ENCODE data around the gene SYNJ2.

SYNJ2 gene

DNA sequence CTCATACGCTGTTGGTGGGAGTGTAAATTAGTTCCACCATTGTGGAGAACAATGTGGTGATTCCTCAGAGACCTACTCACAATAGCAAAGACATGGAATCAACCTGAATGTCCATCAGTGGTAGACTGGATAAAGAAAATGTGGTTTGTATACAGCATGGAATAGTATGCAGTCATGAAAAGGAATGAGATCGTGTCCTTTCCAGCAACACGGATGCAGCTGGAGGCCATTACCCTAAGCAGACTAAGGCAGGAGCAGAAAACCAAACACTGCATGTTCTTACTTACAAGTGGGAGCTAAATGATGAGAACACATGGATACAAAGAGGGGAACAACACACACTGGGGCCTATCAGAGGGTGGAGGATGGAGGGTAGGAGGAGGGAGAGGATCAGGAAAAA is 54.6 kb downstream of the SYNJ2 start:
- no peaks in the 10 kb centered on the region for H3K27me3 ChIP-seq (ENCODE audit: insufficient read depth, low read length, poor library complexity)
- no peak overlapping the region for H3K4me3 ChIP-seq (ENCODE audit: low read depth in 1 of 2, low read length in 2 of 2)
- ATAC-seq (ENCODE audit: insufficient read depth, low read depth) (no peak), DNase-seq (no peak)
- 0 out of 2 replicates have a peak, but pooled peaks cover 6% of the 10 kb centered on the region for H3K4me1 ChIP-seq (ENCODE audit: insufficient read depth, low read length)
- TF ChIP-seq, protein P1, sequence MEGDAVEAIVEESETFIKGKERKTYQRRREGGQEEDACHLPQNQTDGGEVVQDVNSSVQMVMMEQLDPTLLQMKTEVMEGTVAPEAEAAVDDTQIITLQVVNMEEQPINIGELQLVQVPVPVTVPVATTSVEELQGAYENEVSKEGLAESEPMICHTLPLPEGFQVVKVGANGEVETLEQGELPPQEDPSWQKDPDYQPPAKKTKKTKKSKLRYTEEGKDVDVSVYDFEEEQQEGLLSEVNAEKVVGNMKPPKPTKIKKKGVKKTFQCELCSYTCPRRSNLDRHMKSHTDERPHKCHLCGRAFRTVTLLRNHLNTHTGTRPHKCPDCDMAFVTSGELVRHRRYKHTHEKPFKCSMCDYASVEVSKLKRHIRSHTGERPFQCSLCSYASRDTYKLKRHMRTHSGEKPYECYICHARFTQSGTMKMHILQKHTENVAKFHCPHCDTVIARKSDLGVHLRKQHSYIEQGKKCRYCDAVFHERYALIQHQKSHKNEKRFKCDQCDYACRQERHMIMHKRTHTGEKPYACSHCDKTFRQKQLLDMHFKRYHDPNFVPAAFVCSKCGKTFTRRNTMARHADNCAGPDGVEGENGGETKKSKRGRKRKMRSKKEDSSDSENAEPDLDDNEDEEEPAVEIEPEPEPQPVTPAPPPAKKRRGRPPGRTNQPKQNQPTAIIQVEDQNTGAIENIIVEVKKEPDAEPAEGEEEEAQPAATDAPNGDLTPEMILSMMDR (IDR thresholded peaks at IDR 0.05; ENCODE audit: borderline replicate concordance, extremely low read depth, low read length, poor library complexity, severe bottlenecking) = no peak
- no peak for TF ChIP-seq EZH2 (IDR thresholded peaks at IDR 0.05; ENCODE audit: borderline replicate concordance, low read depth, low read length, severe bottlenecking)
- H3K9ac ChIP-seq (ENCODE audit: low read depth, low read length) = no peak overlapping the region
- H3K27ac ChIP-seq (ENCODE audit: low read length) = no peak overlapping the region
- peaks cover 23% of the 10 kb centered on the region for H4K20me1 ChIP-seq (ENCODE audit: insufficient read depth, low read length)
- no peak overlapping the region for H3K4me2 ChIP-seq (ENCODE audit: insufficient read depth, low read length)
- H3K79me2 ChIP-seq (ENCODE audit: insufficient read depth, low read length) = no peaks in the 10 kb centered on the region
- H2AFZ ChIP-seq (ENCODE audit: low read depth, low read length) = no peak overlapping the region
- peaks cover 25% of the 10 kb centered on the region for H3K36me3 ChIP-seq (ENCODE audit: insufficient read depth, low read length)
- no peaks in the 10 kb centered on the region for H3K9me3 ChIP-seq (ENCODE audit: insufficient read depth, low read length, severe bottlenecking)

DNA sequence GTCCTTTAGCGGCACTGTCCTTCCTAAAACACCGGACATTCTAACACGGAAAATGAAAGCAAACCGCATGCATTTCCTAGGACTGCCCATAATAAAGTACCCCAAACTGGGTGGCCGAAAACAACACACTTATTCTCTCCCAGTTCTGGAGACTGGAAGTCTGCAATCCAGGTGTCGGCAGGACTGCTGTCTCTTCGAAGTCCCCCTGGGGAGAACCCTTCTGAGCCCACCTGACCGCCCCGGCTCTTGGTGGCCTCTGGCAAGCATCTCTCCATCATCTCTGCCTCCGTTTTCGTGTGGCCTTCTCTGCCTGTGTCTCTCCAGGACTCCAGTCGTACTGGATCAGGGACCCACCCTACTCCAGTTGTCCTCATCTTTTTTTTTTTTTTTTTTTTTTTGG is 55.4 kb downstream of the SYNJ2 start:
- Histone ChIP-seq H3K9me3 (ENCODE audit: insufficient read depth, low read length, severe bottlenecking) (no peaks in the 10 kb centered on the region), H3K27ac (ENCODE audit: low read length) (no peak overlapping the region), H2AFZ (ENCODE audit: low read depth, low read length) (no peak overlapping the region), H3K27me3 (ENCODE audit: insufficient read depth, low read length, poor library complexity) (no peaks in the 10 kb centered on the region), H4K20me1 (ENCODE audit: insufficient read depth, low read length) (peaks cover 20% of the 10 kb centered on the region), H3K4me3 (ENCODE audit: low read depth in 1 of 2, low read length in 2 of 2) (no peak overlapping the region), H3K4me2 (ENCODE audit: insufficient read depth, low read length) (no peak overlapping the region), H3K79me2 (ENCODE audit: insufficient read depth, low read length) (no peaks in the 10 kb centered on the region), H3K4me1 (ENCODE audit: insufficient read depth, low read length) (no peaks in the 10 kb centered on the region), H3K36me3 (ENCODE audit: insufficient read depth, low read length) (peaks cover 23% of the 10 kb centered on the region), H3K9ac (ENCODE audit: low read depth, low read length) (no peak overlapping the region)
- ATAC-seq (ENCODE audit: insufficient read depth, low read depth) (no peak), DNase-seq (no peak)
- TF ChIP-seq, protein P1 (IDR thresholded peaks at IDR 0.05; ENCODE audit: borderline replicate concordance, extremely low read depth, low read length, poor library complexity, severe bottlenecking) = no peak
- TF ChIP-seq EZH2 (IDR thresholded peaks at IDR 0.05; ENCODE audit: borderline replicate concordance, low read depth, low read length, severe bottlenecking) = no peak

DNA sequence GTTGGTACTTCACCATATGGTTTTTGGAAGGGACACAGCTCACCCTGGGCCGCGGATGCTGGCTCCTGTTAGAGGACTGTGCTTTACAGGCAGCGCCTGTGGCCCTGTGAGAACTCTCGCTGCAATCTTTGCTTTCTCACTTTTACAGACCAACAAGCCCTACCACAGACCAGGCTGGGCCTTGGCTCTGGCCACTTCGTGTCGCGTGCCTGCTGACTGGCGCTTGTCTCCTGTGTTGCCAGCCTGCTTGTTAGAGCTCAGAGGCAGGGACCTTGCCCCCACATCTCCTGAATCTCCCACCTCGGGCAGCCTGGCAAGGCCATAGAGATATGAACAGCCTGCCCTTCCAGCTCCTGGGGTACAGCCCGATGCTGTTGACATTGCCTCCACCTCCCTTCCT is 56.1 kb downstream of the SYNJ2 start:
- Histone ChIP-seq H3K36me3 (ENCODE audit: insufficient read depth, low read length) (peaks cover 30% of the 10 kb centered on the region), H3K9me3 (ENCODE audit: insufficient read depth, low read length, severe bottlenecking) (no peaks in the 10 kb centered on the region), H4K20me1 (ENCODE audit: insufficient read depth, low read length) (peaks cover 15% of the 10 kb centered on the region), H3K27me3 (ENCODE audit: insufficient read depth, low read length, poor library complexity) (no peaks in the 10 kb centered on the region), H2AFZ (ENCODE audit: low read depth, low read length) (no peak overlapping the region), H3K79me2 (ENCODE audit: insufficient read depth, low read length) (no peaks in the 10 kb centered on the region), H3K27ac (ENCODE audit: low read length) (no peak overlapping the region), H3K4me3 (ENCODE audit: low read depth in 1 of 2, low read length in 2 of 2) (no peak overlapping the region), H3K4me1 (ENCODE audit: insufficient read depth, low read length) (no peaks in the 10 kb centered on the region), H3K9ac (ENCODE audit: low read depth, low read length) (no peak overlapping the region), H3K4me2 (ENCODE audit: insufficient read depth, low read length) (no peak overlapping the region)
- TF ChIP-seq, protein P1 (IDR thresholded peaks at IDR 0.05; ENCODE audit: borderline replicate concordance, extremely low read depth, low read length, poor library complexity, severe bottlenecking) = no peak
- TF ChIP-seq EZH2 (IDR thresholded peaks at IDR 0.05; ENCODE audit: borderline replicate concordance, low read depth, low read length, severe bottlenecking) = no peak
- ATAC-seq (ENCODE audit: insufficient read depth, low read depth) (no peak), DNase-seq (no peak)
